Ishikawa (cell line): ENCODE results near the gene TASOR2.

Experiments used
- CEBPB ChIP-seq: IDR thresholded peaks from 2 replicates; pipeline ENCODE4 v1.6.1; 2012
- CREB1 ChIP-seq: IDR thresholded peaks from 2 replicates; pipeline ENCODE4 v1.6.1; 2012; ENCODE audit warnings: low read depth
- EGR1 ChIP-seq: IDR thresholded peaks from 2 replicates; pipeline ENCODE4 v1.6.1; 2012
- EP300 ChIP-seq: IDR thresholded peaks from 2 replicates; pipeline ENCODE4 v1.6.1; 2012; ENCODE audit warnings: borderline replicate concordance
- FOXM1 ChIP-seq: IDR thresholded peaks from 2 replicates; pipeline ENCODE4 v1.6.1; 2012; ENCODE audit warnings: low read depth, borderline replicate concordance
- NFIC ChIP-seq: IDR thresholded peaks from 2 replicates; pipeline ENCODE4 v1.6.1; 2012
- RAD21 ChIP-seq: IDR thresholded peaks from 2 replicates; pipeline ENCODE4 v1.6.1; 2012; ENCODE audit warnings: low read depth
- REST ChIP-seq: IDR thresholded peaks from 2 replicates; pipeline ENCODE4 v1.6.1; 2012; ENCODE audit warnings: low read depth, mild to moderate bottlenecking
- TAF1 ChIP-seq: IDR thresholded peaks from 2 replicates; pipeline ENCODE4 v1.6.1; 2012; ENCODE audit warnings: low read depth, mild to moderate bottlenecking
- TCF12 ChIP-seq: IDR thresholded peaks from 2 replicates; pipeline ENCODE4 v1.6.1; 2012; ENCODE audit warnings: low read depth
- TEAD4 ChIP-seq: IDR thresholded peaks from 2 replicates; pipeline ENCODE4 v1.6.1; 2012
- YY1 ChIP-seq: IDR thresholded peaks from 2 replicates; pipeline ENCODE4 v1.6.1; 2012; ENCODE audit warnings: low read depth
- ZBTB7A ChIP-seq: IDR thresholded peaks from 2 replicates; pipeline ENCODE4 v1.6.1; 2012; ENCODE audit warnings: low read depth
- TF ChIP-seq, protein P1 (sequence below): IDR thresholded peaks from 2 replicates; pipeline ENCODE4 v1.6.1; 2012
- TF ChIP-seq, protein P2 (sequence below): IDR thresholded peaks from 2 replicates; pipeline ENCODE4 v1.6.1; 2012

TASOR2 gene

DNA sequence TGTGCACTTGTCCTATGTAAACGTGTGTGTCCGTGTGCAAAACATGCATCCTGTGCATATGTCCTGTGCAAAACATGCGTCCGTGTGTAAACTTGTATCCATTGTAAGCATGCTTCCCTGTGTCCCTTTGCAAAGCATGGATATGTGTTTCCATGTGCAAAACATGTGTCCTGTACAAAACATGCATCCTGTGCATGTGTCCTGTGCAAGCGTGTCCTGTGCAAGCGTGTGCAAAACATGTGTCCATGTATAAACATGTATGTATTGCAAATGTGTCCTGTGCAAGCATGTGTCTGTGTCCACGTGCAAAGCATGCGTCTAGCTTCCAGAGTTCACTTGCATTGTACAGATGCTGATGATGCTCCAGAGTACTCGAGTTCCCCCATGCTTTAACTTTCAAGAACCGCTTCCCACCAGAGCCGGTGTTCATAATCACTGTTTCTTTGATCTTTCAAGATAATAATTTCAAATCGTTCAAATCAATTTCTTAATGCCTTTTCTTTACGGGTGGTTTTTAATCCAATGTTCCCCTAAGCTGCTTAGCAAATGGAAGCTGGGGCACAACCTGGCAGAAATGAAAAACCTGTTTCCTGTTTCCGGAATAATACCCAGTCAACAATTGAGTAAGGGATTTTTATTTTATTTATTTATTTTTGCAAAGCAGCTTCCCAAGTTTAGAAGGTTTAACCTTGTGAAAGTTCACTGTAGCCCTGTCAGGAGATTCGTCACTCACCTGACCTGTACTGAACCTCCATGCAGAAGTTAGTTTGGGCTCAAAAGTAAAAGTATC is 17.6 kb upstream of the TASOR2 start:
- TF ChIP-seq REST = no peak
- no peak for TF ChIP-seq CREB1
- no peak for TF ChIP-seq TEAD4
- TF ChIP-seq RAD21 = no peak
- TF ChIP-seq ZBTB7A = no peak
- TF ChIP-seq NFIC = no peak
- no peak for TF ChIP-seq EGR1
- TF ChIP-seq CEBPB = no peak
- TF ChIP-seq YY1 = no peak
- TF ChIP-seq, protein P1, sequence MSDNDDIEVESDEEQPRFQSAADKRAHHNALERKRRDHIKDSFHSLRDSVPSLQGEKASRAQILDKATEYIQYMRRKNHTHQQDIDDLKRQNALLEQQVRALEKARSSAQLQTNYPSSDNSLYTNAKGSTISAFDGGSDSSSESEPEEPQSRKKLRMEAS = no peak
- TF ChIP-seq TCF12 = no peak
- TF ChIP-seq, protein P2, sequence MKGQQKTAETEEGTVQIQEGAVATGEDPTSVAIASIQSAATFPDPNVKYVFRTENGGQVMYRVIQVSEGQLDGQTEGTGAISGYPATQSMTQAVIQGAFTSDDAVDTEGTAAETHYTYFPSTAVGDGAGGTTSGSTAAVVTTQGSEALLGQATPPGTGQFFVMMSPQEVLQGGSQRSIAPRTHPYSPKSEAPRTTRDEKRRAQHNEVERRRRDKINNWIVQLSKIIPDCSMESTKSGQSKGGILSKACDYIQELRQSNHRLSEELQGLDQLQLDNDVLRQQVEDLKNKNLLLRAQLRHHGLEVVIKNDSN = no peak
- TF ChIP-seq EP300 = no peak
- TF ChIP-seq FOXM1 = no peak

GRCh38 chr10:5668429-5668828 is 16.2 kb upstream of the TASOR2 start:
- TF ChIP-seq TEAD4 (no peak), NFIC (no peak), RAD21 (no peak), EGR1 (no peak), TAF1 (no peak), EP300 (no peak), YY1 (no peak), FOXM1 (no peak), TCF12 (no peak)
- TF ChIP-seq, protein P2 = no peak
- TF ChIP-seq, protein P1 = no peak

- TF ChIP-seq ZBTB7A (no peak), YY1 (no peak), FOXM1 (no peak), EGR1 (no peak), TEAD4 (no peak), RAD21 (no peak), CEBPB (no peak), REST (no peak), TAF1 (no peak), CREB1 (no peak), EP300 (no peak), TCF12 (no peak), NFIC (no peak)
- TF ChIP-seq, protein P2 = no peak
- TF ChIP-seq, protein P1 = no peak
These were observed 15.0 kb upstream of the TASOR2 start for GRCh38 chr10:5669604-5670003.

- no peak for TF ChIP-seq CREB1
- no peak for TF ChIP-seq TEAD4
- TF ChIP-seq TCF12 = no peak
- TF ChIP-seq EGR1 = no peak
- no peak for TF ChIP-seq TAF1
- TF ChIP-seq, protein P2 = no peak
- TF ChIP-seq YY1 = no peak
- no peak for TF ChIP-seq NFIC
- TF ChIP-seq CEBPB = no peak
- TF ChIP-seq ZBTB7A = no peak
- TF ChIP-seq, protein P1 = no peak
- TF ChIP-seq REST = no peak
- TF ChIP-seq RAD21 = no peak
- TF ChIP-seq EP300 = no peak
These were observed 13.8 kb upstream of the TASOR2 start for GRCh38 chr10:5670662-5671375.
